ENCODE measurements around the gene TM4SF4. TPM values are rescaled to one million over a fixed set of nuclear protein-coding genes. Genes with fewer than 3 reads are reported as not detected.

Gene TM4SF4
- total RNA-seq, 1 experiment from 2014 or later = not detected

DNA sequence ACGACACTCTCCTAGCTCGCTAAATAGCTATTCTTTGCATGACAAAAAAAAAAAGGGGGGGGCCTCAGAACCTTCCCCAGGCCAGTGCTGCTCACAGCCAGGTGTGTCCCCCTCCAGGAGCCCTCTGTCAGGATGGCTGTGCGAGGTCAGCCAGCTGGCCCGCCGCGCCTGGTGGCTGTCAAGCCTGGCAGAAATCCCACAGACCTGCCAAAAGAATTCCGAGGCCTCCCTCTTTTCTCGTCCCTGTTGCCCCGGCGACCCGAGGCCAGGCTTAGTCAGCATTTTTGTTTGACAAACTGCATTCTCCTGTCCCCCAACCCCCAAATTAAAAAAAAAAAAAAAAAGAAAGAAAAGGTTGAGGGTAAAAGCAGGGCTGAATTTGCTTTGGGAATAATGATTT lies 61.9 kb downstream of the TM4SF4 start:
- intact Hi-C loops (cut with micrococcal nuclease) = no loop called here
- Mint-ChIP-seq H3K36me3 (ENCODE audit: insufficient read depth, unreplicated experiment) (peaks cover 13% of the 10 kb centered on the region), H3K27ac (ENCODE audit: low read depth, unreplicated experiment) (peak overlapping the region; percentile 67), H3K4me3 (ENCODE audit: unreplicated experiment) (peak overlapping the region; percentile 31), H3K27me3 (ENCODE audit: insufficient read depth, unreplicated experiment) (no peaks in the 10 kb centered on the region), H3K9me3 (ENCODE audit: unreplicated experiment) (no peaks in the 10 kb centered on the region), H3K4me1 (ENCODE audit: insufficient read depth, unreplicated experiment) (peaks cover 48% of the 10 kb centered on the region)
- peak; percentile 27 for DNase-seq (ENCODE audit: unreplicated experiment)
- TF ChIP-seq, protein P1, sequence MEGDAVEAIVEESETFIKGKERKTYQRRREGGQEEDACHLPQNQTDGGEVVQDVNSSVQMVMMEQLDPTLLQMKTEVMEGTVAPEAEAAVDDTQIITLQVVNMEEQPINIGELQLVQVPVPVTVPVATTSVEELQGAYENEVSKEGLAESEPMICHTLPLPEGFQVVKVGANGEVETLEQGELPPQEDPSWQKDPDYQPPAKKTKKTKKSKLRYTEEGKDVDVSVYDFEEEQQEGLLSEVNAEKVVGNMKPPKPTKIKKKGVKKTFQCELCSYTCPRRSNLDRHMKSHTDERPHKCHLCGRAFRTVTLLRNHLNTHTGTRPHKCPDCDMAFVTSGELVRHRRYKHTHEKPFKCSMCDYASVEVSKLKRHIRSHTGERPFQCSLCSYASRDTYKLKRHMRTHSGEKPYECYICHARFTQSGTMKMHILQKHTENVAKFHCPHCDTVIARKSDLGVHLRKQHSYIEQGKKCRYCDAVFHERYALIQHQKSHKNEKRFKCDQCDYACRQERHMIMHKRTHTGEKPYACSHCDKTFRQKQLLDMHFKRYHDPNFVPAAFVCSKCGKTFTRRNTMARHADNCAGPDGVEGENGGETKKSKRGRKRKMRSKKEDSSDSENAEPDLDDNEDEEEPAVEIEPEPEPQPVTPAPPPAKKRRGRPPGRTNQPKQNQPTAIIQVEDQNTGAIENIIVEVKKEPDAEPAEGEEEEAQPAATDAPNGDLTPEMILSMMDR (IDR thresholded peaks at IDR 0.05; ENCODE audit: unreplicated experiment) = no peak
- POLR2A ChIA-PET = no interaction called here
- no TSS peak for BruUV-seq (replicated peaks)
- CTCF ChIA-PET = interaction anchor here (0.7 to 0.8 kb wide), 2 partner anchors 23 to 180 kb away, joined by 3 to 6 read pairs; no protein-coding TSS in a partner anchor

DNA sequence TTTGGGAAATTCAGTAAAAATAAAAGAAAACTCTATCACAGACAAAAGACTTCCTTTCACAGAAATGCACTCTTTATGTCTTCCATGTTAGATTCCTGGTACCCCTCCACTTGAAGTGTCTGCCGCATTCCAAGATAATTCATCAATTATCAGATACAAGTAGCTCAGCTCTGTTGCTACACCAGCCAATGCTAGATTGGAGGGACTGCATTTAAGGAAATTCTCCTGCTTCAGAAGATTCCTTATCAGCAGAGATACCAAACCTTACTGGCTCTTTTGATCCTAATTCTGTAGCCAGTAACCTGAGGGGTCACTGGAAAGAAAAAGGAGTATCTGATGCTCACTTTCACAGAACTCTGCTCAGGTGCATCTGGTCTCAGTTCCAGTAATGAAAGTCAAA lies 63.9 kb downstream of the TM4SF4 start:
- Mint-ChIP-seq H3K4me1 (ENCODE audit: insufficient read depth, unreplicated experiment) (peaks cover 54% of the 10 kb centered on the region), H3K27ac (ENCODE audit: low read depth, unreplicated experiment) (no peak overlapping the region), H3K9me3 (ENCODE audit: unreplicated experiment) (no peaks in the 10 kb centered on the region), H3K36me3 (ENCODE audit: insufficient read depth, unreplicated experiment) (peaks cover 13% of the 10 kb centered on the region), H3K27me3 (ENCODE audit: insufficient read depth, unreplicated experiment) (no peaks in the 10 kb centered on the region), H3K4me3 (ENCODE audit: unreplicated experiment) (no peak overlapping the region)
- no TSS peak for BruUV-seq (replicated peaks)
- TF ChIP-seq, protein P1 (IDR thresholded peaks at IDR 0.05; ENCODE audit: unreplicated experiment) = no peak
- no peak for DNase-seq (ENCODE audit: unreplicated experiment)
- ChIA-PET POLR2A (no interaction called here), CTCF (interaction anchor here (0.6 kb wide), 2 partner anchors 25 to 1277 kb away, joined by 3 to 5 read pairs; no protein-coding TSS in a partner anchor)
- intact Hi-C loops (cut with micrococcal nuclease) = no loop called here

DNA sequence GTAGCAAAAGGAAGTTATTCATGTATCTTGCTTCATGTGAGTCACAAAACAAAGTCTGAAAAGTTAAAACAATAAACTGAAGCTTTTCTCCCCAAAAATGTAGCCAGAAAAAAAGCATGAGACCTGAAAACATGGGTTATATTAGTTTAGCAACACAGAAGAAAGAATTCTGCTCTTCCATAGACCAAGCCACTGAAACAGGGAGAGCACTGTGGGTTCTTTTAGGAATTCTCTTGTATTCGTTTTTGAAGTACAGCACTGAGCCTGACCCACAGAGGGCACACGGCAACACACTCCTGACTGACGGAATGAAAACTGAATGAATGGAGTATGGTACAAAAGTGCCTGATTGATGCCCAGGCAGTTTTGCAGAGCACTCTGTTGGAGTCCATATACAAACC lies 66.6 kb downstream of the TM4SF4 start:
- H3K27ac Mint-ChIP-seq (ENCODE audit: low read depth, unreplicated experiment) = peak overlapping the region; percentile 70
- H3K36me3 Mint-ChIP-seq (ENCODE audit: insufficient read depth, unreplicated experiment) = peaks cover 15% of the 10 kb centered on the region
- no peak for DNase-seq (ENCODE audit: unreplicated experiment)

More for the DNA sequence above, 66.6 kb downstream of the TM4SF4 start:
- H3K4me3 Mint-ChIP-seq (ENCODE audit: unreplicated experiment) = no peak overlapping the region
- BruUV-seq (replicated peaks) = no TSS peak
- H3K9me3 Mint-ChIP-seq (ENCODE audit: unreplicated experiment) = no peaks in the 10 kb centered on the region
- H3K4me1 Mint-ChIP-seq (ENCODE audit: insufficient read depth, unreplicated experiment) = peaks cover 34% of the 10 kb centered on the region
- ChIA-PET CTCF (interaction anchor here (0.6 to 1.0 kb wide), 3 partner anchors 8 to 418 kb away, joined by 3 to 4 read pairs (median 3); no protein-coding TSS in a partner anchor), POLR2A (interaction anchor here (0.6 to 1.7 kb wide), 5 partner anchors 14 to 279 kb away, joined by 3 to 12 read pairs (median 5); partner anchors contain the start of genes COMMD2 and WWTR1)
- intact Hi-C loops (cut with micrococcal nuclease) = no loop called here
- TF ChIP-seq, protein P1 (IDR thresholded peaks at IDR 0.05; ENCODE audit: unreplicated experiment) = no peak
- no peaks in the 10 kb centered on the region for H3K27me3 Mint-ChIP-seq (ENCODE audit: insufficient read depth, unreplicated experiment)
